Measurements from ENCODE around the gene ADAMTS19. TPM values are rescaled to one million over a fixed set of nuclear protein-coding genes. Genes with fewer than 3 reads are reported as not detected.

The ADAMTS19 gene
- total and polyA plus RNA-seq, 2 of the 13 experiments (the other 11 are each of a cell fraction or from before 2014, with no cell fraction given): not detected

GRCh38 chr5:129743541-129744187 lies 283.6 kb downstream of the ADAMTS19 start (continued):
- TF ChIP-seq DDIT3 (CRISPR knock-in tag; IDR thresholded peaks at IDR 0.05) (no peak), DBP (CRISPR knock-in tag; IDR thresholded peaks at IDR 0.05; ENCODE audit: not compliant biosample characterization) (no peak), ATF1 (CRISPR knock-in tag; IDR thresholded peaks at IDR 0.05) (no peak)

- in situ Hi-C loops (cut with HindIII; ENCODE audit: extremely low pct_ligation_motif_present, low pct_unique_long_range_greater_than_20kb): no loop called here
- ChIA-PET POLR2A (no interaction called here), CTCF (ENCODE audit: low intra/inter-chr PET ratio, low total read pairs) (no interaction called here)
Measured at GRCh38 chr5:129745997-129746396, 285.9 kb downstream of the ADAMTS19 start.

More at GRCh38 chr5:129745997-129746396, 285.9 kb downstream of the ADAMTS19 start:
- Histone ChIP-seq H3K4me2 (ENCODE audit: low read depth, low read length) (no peak overlapping the region), H4K20me1 (ENCODE audit: insufficient read depth, low read length) (no peaks in the 10 kb centered on the region), H3K36me3 (replicated peaks in 1 of 2; ENCODE audit: control insufficient read depth in 1 of 2, insufficient read depth in 2 of 2, low read length in 2 of 2) (no peaks in the 10 kb centered on the region), H3K79me2 (ENCODE audit: insufficient read depth, low read length) (no peaks in the 10 kb centered on the region), H3K27me3 (ENCODE audit: control insufficient read depth in 1 of 2, insufficient read depth in 2 of 2, low read length in 2 of 2) (no peaks in the 10 kb centered on the region), H3K27ac (ENCODE audit: extremely low read length, insufficient read depth, low read length) (no peak overlapping the region), H3K4me3 (replicated peaks in 1 of 3; ENCODE audit: insufficient read depth in 1 of 3, low read depth in 2 of 3, low read length in 3 of 3) (no peak overlapping the region), H2AFZ (ENCODE audit: low read length) (no peak overlapping the region), H3K4me1 (ENCODE audit: insufficient read depth, low read length) (no peaks in the 10 kb centered on the region), H3K9me3 (ENCODE audit: low read length) (no peaks in the 10 kb centered on the region), H3K9ac (ENCODE audit: insufficient read depth, low read depth, low read length) (no peak overlapping the region)
- FAIRE-seq (no peak), ATAC-seq (no peak), DNase-seq (ENCODE audit: low spot score) (no peak)
- TF ChIP-seq RNF219 (CRISPR knock-in tag; IDR thresholded peaks at IDR 0.05) (no peak), CEBPB (IDR thresholded peaks at IDR 0.05; ENCODE audit: borderline replicate concordance, low read depth, low read length) (peak; percentile 65)
- no TSS peak for BruUV-seq (replicated peaks)
- WGBS (ENCODE audit: low lambda C conversion rate): 3% methylated on average over 4 of the region's 4 CpGs
- intact Hi-C loops (cut with micrococcal nuclease; ENCODE audit: unreplicated experiment): no loop called here

Measured in HepG2 (cell line).